GM18519 (cell line): ENCODE results near the gene FAF1.
"Not testable (repeated sequence)": the region's sequence is repeated elsewhere in the genome, so short reads cannot be mapped to it uniquely, and the experiment has no call there.

Experiments used
- ATAC-seq: cut with Tn5 transposase; IDR thresholded peaks from one replicate; pipeline ENCODE4 v1.9.1; 2021; ENCODE audit warnings: mild to moderate bottlenecking, moderate library complexity; ENCODE audit not compliant: unreplicated experiment, low FRiP score

FAF1 gene

DNA sequence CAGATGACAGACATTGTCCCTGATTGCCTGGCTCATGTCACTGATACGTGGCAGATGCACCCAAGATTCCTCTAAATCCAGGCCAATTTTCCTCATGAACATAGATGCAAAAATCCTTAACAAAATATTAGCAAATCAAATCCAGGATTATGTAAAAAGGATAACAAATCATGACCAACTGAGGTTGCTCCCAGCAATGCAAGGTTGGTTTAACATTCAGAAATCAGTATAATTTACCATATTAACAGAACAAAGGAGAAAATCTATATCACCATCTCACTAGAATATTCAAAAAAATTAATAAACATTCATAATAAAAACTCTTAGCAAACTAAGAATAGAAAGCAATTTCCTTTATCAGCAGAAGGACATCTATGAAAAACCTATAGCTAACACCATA lies 39.7 kb downstream of the FAF1 start:
- no peak for ATAC-seq

DNA sequence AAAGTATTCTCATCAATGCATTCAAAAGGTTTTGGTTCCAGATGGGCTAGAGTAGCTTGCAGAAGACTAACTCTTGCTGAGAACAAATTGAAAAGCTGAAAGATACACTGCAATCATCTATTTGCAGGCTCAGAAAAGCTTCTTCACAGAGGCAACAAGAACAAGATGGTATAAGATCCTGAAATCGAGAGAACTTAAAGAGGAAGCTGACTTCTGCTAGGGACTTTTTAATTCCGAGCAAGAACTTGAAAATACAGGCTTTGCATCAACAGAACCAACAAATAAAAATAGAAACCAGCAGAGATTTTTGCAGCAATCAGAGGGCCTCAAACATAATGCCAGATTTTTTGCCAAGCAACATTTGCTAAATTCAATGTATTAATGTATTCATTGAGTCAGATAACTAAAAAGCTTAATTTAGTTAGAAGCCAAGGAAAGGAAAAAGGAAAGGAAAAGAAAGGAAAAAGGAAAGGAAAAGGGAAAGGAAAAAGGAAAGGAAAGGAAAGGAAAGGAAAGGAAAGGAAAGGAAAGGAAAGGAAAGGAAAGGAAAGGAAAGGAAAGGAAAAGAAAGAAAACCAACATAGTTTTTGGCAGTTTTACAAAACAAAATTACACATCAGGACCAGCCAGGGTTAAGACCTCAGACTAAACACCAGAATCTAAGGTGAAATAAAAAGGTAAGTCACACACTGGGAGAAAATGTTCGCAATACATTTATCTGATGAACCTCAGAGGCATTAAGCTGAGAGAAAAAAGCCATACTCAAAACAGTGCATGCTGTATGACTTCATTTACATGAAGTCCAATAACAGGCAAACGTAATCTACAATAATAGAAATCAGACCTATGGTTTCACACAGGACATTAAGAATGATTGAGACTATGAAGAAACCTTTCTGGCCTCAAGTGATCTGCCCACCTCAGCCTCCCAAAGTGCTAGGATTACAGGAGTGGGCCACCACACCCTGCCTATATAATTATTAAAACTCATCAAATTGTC lies 42.6 kb downstream of the FAF1 start:
- peak; percentile 70 for ATAC-seq

DNA sequence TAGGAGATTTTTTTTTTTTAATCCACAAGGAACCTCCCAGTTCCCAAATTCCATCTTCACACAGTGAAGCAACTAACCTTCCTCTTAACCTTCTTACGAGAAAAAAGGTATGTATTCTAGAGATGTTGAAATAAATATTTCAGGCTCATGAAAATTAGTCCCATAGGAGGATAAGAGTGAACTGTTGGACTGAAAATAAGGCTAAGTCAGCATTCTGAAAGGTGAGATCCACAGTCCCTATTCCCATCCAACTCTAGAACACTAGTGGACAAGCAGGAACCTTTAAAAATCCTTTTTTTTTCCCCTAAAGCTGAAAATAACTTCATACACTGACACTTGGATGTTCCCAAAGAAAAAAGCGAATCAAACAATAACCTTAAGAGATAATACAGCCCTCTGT lies 44.4 kb downstream of the FAF1 start:
- no peak for ATAC-seq

DNA sequence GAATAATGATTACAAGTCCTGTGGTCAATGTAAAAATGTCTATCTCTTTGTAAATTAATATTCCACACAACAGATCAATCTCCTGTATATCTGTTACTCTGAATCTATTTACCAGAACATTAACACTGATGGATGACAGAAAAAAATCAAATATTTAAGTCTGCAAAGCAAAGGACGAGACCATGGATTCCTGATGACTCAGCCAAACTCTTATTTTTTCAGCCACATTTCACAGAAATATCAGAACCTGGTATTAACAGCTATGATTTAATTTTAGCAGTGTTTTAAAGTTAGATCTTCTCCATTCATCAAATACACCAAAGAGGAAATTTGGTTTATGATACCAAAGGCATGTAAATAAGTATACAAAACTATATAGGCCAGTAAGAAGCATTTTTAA lies 46.1 kb downstream of the FAF1 start:
- ATAC-seq: no peak

DNA sequence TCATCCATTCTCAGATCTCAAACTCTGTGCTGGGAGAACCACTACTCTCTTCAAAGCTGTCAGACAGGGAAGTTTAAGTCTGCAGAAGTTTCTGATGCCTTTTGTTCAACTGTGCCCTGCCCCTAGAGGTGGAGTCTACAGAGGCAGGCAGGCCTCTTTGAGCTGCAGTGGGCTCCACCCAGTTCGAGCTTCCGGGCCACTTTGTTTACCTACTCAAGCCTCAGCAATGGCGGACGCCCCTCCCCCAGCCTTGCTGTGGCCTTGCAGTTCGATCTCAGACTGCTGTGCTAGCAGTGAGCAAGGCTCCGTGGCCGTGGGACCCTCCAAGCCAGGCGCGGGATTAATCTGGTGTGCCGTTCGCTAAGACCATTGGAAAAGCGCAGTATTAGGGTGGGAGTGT lies 49.7 kb downstream of the FAF1 start:
- not testable (repeated sequence) for ATAC-seq

DNA sequence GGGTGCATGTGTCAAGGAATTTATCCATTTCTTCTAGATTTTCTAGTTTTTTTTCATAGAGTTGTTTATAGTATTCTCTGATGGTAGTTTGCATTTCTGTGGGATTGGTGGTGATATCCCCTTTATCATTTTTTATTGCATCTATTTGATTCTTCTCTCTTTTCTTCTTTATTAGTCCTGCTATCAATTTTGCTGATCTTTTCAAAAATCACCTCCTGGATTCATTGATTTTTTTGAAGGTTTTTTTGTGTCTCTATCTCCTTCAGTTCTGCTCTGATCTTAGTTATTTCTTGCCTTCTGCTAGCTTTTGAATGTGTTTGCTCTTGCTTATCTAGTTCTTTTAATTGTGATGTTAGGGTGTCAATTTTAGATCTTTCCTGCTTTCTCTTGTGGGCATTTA lies 52.5 kb downstream of the FAF1 start:
- ATAC-seq: not testable (repeated sequence)

DNA sequence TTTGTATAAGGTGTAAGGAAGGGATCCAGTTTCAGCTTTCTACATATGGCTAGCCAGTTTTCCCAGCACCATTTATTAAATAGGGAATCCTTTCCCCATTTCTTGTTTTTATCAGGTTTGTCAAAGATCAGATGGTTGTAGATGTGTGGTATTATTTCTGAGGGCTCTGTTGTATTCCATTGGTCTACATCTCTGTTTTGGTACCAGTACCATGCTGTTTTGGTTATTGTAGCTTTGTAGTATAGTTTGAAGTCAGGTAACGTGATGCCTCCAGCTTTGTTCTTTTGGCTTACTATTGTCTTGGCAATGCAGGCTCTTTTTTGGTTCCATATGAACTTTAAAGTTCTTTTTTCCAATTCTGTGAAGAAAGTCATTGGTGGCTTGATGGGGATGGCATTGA lies 54.0 kb downstream of the FAF1 start:
- not testable (repeated sequence) for ATAC-seq

DNA sequence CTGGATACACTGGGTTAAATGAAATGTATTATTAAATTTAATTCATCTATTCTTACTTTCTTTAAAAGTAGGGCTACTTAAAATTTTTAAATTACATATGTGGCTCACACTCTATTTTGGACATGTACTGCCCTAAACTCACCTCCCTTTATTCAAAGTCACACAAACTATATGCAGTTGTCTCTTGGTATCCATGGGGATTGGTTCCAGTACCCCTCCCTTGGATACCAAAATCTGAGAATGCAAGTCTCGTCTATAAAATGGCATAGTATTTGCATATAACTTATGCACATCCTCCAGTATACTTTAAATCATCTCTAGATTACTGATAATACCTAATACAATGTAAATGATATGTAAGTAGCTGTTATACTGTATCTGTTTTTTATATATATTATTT lies 57.6 kb downstream of the FAF1 start:
- ATAC-seq: no peak

DNA sequence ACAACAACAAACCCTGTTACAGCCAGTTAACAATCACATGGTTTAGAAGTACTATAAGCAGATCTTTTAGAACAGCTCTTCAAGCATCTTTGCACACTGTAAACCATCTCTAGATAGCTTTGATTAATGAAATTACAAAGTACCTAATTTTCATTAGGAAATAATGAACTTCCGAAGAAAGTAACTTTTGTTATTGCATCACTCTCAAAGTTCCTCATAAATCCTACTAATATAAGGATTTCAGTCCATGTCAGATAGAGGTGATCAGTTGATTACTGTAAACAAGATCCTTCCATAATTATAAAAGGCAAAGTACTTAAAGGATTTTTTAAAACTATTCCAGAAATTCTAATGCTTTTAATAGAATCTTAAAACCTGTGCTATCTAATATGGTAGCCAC lies 58.2 kb downstream of the FAF1 start:
- no peak for ATAC-seq

DNA sequence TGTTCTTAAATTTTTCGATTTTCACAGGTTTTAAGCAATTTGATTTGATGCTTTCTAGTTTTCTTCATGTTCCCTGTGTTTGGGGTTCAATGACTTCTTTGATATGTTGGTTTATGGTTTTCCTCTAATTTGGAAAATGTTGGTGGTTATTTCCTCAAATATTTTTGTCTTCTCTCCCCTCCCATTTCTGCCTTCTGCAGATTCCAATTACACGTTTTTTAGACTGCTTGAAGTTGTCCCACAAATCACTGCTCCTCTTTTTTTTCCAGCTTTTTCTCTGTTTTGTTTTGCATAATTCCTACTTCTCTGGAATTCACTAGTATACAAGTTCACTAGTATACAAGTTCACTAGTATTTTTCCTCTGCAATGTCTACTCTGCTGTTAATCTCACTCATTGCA lies 61.3 kb downstream of the FAF1 start:
- ATAC-seq: no peak

DNA sequence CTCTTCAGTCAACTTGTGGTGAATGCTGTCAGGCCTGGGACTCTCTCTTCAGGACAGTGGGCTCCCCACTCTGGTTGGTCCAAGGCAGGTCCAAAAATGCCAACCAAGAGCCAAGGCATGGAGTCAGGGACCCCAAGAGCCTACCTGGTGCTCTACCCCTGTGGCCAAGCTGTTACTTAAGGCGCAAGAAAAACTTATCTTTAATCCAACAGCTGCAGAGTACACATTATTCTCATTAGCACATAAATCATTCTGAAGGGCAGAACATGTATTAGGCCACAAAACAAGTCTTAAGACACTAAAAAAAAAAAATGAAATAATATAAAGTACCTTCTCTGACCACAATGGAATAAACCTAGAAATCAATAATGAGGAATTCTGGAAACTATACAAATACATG lies 65.7 kb downstream of the FAF1 start:
- no peak for ATAC-seq

DNA sequence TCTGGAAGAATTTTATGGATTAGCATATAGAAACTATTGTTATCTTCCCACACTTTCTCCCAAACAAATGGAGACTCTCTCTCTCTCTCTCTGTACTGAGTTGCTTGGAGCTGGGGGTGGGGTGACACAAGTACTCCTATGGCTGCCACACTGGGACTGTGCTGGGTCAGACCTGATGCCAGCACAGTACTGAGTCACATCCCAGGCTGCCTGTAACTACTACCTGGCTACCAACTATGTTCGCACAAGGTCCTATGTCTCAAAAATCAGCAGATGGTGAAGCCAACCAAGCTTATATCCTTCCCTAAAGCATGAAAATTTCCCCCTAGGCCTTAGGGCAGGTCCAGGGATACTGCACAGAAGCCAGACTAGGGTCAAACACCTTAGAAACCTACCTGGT lies 66.6 kb downstream of the FAF1 start:
- ATAC-seq: no peak

DNA sequence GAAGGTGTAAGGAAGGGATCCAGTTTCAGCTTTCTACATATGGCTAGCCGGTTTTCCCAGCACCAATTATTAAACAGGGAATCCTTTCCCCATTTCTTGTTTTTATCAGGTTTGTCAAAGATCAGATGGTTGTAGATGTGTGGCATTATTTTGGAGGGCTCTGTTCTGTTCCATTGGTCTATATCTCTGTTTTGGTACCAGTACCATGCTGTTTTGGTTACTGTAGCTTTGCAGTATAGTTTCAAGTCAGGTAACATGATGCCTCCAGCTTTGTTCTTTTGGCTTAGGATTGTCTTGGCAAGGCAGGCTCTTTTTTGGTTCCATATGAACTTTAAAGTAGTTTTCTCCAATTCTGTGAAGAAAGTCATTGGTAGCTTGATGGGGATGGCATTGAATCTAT lies 72.5 kb downstream of the FAF1 start:
- ATAC-seq: not testable (repeated sequence)

DNA sequence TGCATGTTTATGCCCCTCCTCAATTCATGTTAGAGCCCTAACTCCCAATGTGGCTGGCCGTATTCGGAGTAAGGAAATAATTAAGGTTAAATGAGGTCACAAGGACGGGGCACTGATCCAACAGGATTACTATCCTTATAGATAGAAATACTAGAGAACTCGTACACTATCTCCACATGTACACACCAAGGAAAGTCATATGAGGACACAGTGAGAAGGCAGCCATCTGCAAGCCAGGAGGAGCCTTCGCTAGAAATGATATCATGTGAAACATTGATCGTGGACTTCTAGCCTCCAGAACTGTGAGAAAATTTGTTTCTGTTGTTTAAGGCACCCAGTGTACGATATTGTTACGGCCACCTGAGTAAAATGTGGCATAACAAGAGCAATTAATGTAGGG lies 79.7 kb downstream of the FAF1 start:
- no peak for ATAC-seq

DNA sequence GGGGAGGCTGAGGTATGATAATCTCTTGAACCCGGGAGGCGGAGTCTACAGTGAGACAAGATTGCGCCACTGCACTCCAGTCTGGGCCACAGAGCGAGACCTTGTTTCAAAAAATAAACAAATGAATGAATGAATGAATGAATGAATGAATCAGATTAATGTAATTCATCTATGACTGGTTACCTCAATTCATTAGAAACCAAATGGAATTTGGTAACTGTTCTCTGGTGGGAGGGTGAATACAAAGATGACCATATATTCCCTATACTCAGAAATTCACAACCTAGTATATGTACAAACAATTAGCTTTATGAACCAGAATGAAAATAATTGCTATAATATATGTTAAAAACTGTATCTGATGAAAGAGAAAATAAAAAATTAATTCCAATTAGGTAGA lies 80.9 kb downstream of the FAF1 start:
- no peak for ATAC-seq

DNA sequence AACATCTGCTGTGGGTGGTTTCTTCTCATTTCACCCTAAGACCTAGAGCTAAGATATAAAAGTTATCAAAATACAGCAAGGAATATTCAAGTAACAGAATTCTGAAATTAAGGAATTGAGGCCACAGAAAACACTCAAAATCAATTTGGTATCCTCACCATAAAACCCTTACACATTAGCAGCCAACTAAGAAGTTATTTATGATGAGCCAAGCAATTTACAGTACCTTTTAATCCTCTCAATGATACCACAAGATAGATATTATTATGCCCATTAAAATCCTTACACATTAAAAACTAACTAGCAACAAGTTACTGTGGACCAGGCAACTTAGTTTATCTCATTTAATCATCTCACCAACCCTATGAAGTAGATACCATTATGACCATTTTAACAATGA lies 81.6 kb downstream of the FAF1 start:
- ATAC-seq: no peak

DNA sequence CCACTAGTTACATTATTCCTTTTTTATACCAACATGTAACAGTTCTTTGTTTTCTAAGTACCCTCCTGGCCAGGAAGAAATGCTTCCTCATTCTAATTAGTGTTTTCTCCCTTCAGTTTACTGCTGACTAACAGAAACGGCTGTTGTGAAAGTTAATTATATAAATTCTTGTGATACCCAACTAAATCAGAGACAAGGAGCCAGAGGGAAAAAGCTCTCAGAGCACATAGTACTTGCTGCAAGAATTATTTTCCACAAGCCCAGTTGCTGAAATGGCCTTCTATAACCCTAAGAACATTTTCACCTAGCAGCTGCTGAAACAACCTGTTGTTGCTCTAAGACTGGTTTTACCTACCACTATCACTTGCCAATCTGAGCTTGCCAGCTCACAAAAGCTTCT lies 82.4 kb downstream of the FAF1 start:
- ATAC-seq: no peak

DNA sequence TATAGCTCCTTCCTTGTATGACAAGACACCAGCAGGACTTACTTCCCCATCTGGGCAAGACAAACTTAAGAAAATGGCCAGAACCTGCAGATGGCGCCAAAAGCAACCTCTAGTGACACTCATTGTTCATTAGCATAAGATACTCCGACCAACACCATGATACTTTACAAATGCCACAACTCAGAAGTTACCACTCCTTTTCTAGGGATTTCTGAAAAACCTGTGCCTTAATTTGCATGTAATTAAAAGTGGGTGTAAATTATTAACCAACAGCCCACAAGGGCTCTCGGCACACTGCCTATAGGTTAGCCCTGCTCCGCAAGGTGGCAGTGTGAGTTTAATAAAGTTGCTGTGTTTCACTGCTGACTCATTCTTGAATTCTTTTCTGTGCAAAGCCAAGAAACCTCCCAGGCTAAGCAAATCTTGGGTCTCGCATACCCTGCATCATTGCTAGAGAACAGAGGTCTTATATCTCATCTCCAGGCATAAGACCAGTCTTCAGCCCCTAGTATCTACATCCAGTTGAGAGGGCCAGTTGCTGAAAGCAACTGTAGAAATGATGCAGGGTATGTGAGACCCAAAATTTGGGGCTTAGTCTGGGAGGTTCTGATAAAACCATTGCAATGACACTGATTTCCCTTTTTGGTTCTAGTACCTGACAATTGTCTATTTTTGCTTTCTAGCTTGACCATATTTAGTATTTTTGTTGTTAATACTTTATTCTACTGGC lies 86.4 kb downstream of the FAF1 start:
- ATAC-seq: peak; percentile 94

DNA sequence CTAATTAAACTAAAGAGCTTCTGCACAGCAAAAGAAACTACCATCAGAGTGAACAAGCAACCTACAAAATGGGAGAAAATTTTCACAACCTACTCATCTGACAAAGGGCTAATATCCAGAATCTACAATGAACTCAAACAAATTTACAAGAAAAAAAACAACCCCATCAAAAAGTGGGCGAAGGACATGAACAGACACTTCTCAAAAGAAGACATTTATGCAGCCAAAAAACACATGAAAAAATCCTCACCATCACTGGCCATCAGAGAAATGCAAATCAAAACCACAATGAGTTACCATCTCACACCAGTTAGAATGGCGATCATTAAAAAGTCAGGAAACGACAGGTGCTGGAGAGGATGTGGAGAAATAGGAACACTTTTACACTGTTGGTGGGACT lies 95.2 kb downstream of the FAF1 start:
- ATAC-seq: not testable (repeated sequence)

DNA sequence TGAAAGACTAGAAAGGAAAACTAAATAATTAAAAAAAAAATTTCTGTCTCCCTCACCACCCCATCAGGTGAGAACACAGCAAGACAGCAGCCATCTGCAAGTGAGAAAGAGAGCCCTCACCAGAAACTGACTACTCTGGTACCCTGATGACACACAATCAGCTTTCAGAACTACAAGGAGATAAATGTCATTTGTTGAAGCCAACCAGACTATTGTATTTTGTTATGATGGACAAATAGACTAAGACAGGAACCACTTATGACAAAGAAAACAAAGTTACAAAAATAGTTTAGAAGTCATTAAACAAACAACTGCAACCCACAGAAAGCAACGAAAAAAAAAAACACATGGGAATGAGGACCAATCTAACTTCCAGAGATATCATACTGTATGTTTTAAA lies 98.3 kb downstream of the FAF1 start:
- no peak for ATAC-seq

DNA sequence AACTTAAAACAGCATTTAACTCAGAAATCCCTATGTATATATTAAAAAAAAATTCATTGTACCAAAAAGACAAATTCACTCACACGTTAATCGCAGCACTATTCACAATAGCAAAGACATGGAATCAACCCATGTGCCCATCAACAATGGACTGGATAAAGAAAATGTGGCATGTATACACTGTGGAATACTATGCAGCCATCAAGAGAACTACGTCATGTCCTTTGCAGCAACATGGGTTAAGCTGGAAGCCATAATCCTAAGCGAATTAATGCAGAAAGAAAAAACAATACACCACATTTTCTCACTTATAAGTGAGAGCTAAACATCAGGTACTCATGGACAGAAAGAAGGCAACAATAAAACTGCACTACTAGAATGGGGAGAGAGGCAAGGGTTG lies 99.4 kb downstream of the FAF1 start:
- no peak for ATAC-seq

DNA sequence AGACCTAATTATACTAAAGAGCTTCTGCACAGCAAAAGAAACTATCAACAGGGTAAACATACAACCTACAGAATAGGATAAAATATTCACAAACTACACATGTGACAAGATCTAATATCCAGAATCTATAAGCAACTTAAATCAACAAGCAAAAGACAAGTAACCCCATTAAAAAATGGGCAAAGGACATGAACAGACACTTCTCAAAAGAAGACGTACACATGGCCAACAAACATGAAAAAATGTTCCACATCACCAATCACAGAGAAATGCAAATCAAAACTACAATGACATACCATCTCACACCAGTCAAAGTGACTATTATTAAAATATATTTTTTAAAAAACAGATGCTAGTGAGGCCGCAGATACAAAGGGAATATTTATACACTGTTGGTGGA lies 99.8 kb downstream of the FAF1 start:
- no peak for ATAC-seq
